Osteocyte (in vitro differentiated cells): Measurements from ENCODE around the gene CEP83. TPM values are rescaled to one million over a fixed set of nuclear protein-coding genes. Genes with fewer than 3 reads are reported as not detected.

Experiments used
- DNase-seq: peaks from one replicate; pipeline ENCODE4 v3.0.0; 2021; ENCODE audit warnings: mixed read lengths; ENCODE audit not compliant: unreplicated experiment; ENCODE audit errors: extremely low spot score
- H3K27ac Mint-ChIP-seq: one replicate; pipeline ENCODE4 v1.8.0; 2021; ENCODE audit warnings: mild to moderate bottlenecking, mixed read lengths; ENCODE audit not compliant: unreplicated experiment
- H3K27me3 Mint-ChIP-seq: one replicate; pipeline ENCODE4 v1.8.0; 2021; ENCODE audit warnings: mixed read lengths; ENCODE audit not compliant: unreplicated experiment
- H3K36me3 Mint-ChIP-seq: one replicate; pipeline ENCODE4 v1.8.0; 2021; ENCODE audit warnings: mixed read lengths; ENCODE audit not compliant: unreplicated experiment
- H3K4me1 Mint-ChIP-seq: one replicate; pipeline ENCODE4 v1.8.0; 2021; ENCODE audit warnings: mixed read lengths; ENCODE audit not compliant: unreplicated experiment
- H3K4me3 Mint-ChIP-seq: one replicate; pipeline ENCODE4 v1.8.0; 2021; ENCODE audit warnings: mild to moderate bottlenecking, moderate library complexity, mixed read lengths; ENCODE audit not compliant: unreplicated experiment
- H3K9me3 Mint-ChIP-seq: one replicate; pipeline ENCODE4 v1.8.0; 2021; ENCODE audit warnings: mixed read lengths; ENCODE audit not compliant: unreplicated experiment
- total RNA-seq: library from RNA; stranded (reverse); gene quantifications from 2 replicates; pipeline ENCODE4 v1.2.1, GENCODE V29; 2021
- TF ChIP-seq, protein P1 (sequence below): fragments of 200-600 bp; sonication (generic); IDR thresholded peaks from 2 replicates; pipeline ENCODE4 v1.5.0; 2021; ENCODE audit warnings: antibody characterized with exemption, mild to moderate bottlenecking, moderate library complexity

CEP83 gene
- total RNA-seq, 1 donor from 2014 or later, result 13.1 TPM

DNA sequence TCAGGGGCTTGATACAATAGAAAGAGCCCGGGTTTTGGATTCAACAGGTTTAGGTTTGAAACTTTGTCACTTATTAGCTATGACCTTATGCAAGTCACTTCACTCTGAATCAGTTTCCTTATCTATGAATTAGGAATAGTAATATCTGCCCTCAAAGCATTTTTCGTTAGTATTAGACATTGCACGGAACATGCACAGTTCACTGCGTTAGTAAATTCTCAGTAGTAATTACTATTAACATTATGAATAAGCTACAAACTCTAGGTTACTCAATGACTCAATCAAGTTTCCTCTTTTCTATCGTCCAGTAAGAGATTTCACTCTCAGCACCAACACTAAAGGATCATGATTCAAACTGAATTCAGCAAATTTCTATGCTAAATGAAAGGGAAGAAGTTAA lies 150.3 kb downstream of the CEP83 start:
- DNase-seq, result no peak
- Mint-ChIP-seq H3K4me1 (no peaks in the 10 kb centered on the region), H3K9me3 (no peaks in the 10 kb centered on the region), H3K4me3 (no peak overlapping the region), H3K27ac (no peak overlapping the region), H3K36me3 (peaks cover 13% of the 10 kb centered on the region), H3K27me3 (no peaks in the 10 kb centered on the region)
- TF ChIP-seq, protein P1, sequence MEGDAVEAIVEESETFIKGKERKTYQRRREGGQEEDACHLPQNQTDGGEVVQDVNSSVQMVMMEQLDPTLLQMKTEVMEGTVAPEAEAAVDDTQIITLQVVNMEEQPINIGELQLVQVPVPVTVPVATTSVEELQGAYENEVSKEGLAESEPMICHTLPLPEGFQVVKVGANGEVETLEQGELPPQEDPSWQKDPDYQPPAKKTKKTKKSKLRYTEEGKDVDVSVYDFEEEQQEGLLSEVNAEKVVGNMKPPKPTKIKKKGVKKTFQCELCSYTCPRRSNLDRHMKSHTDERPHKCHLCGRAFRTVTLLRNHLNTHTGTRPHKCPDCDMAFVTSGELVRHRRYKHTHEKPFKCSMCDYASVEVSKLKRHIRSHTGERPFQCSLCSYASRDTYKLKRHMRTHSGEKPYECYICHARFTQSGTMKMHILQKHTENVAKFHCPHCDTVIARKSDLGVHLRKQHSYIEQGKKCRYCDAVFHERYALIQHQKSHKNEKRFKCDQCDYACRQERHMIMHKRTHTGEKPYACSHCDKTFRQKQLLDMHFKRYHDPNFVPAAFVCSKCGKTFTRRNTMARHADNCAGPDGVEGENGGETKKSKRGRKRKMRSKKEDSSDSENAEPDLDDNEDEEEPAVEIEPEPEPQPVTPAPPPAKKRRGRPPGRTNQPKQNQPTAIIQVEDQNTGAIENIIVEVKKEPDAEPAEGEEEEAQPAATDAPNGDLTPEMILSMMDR, result no peak

DNA sequence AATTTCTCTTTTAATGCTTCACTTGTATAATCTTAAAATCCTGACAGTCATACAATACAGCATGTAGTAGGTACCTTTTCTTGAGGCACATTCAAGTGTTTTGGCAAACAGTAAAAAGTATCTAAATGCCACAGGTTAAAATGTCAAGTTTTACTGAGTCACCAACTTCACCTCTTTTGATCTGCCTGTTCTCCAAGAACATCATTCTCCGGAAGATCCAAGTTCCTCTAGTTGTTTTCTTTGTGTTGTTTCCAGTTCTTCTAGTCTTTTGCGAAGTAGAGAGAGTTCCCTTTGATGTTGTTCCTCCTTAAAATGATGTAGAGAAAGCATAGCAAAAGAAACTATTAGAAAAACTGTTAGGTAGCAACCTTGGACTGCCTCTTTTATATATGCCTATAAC lies 151.1 kb downstream of the CEP83 start:
- TF ChIP-seq, protein P1, result no peak
- DNase-seq, result no peak
- Mint-ChIP-seq H3K4me1 (no peaks in the 10 kb centered on the region), H3K9me3 (no peaks in the 10 kb centered on the region), H3K4me3 (no peak overlapping the region), H3K36me3 (peaks cover 13% of the 10 kb centered on the region), H3K27me3 (no peaks in the 10 kb centered on the region), H3K27ac (no peak overlapping the region)

GRCh38 chr12:94305130-94305957 lies 154.3 kb downstream of the CEP83 start:
- H3K4me1 Mint-ChIP-seq, result no peaks in the 10 kb centered on the region
- peaks cover 10% of the 10 kb centered on the region for H3K36me3 Mint-ChIP-seq
- no peak overlapping the region for H3K27ac Mint-ChIP-seq
- H3K9me3 Mint-ChIP-seq, result no peaks in the 10 kb centered on the region
- no peaks in the 10 kb centered on the region for H3K27me3 Mint-ChIP-seq
- no peak for DNase-seq
- H3K4me3 Mint-ChIP-seq, result no peak overlapping the region
- TF ChIP-seq, protein P1, result no peak

- TF ChIP-seq, protein P1, result no peak
- peaks cover 12% of the 10 kb centered on the region for H3K36me3 Mint-ChIP-seq
- H3K27ac Mint-ChIP-seq, result no peak overlapping the region
- no peak for DNase-seq
- H3K9me3 Mint-ChIP-seq, result no peaks in the 10 kb centered on the region
- no peak overlapping the region for H3K4me3 Mint-ChIP-seq
- H3K4me1 Mint-ChIP-seq, result no peaks in the 10 kb centered on the region
- no peaks in the 10 kb centered on the region for H3K27me3 Mint-ChIP-seq
Observed at GRCh38 chr12:94304566-94305061, 155.1 kb downstream of the CEP83 start.

GRCh38 chr12:94304012-94304411 lies 155.7 kb downstream of the CEP83 start:
- Mint-ChIP-seq H3K36me3 (peaks cover 9% of the 10 kb centered on the region), H3K27me3 (no peaks in the 10 kb centered on the region), H3K9me3 (no peaks in the 10 kb centered on the region)

More at GRCh38 chr12:94304012-94304411, 155.7 kb downstream of the CEP83 start:
- no peak overlapping the region for H3K27ac Mint-ChIP-seq
- DNase-seq, result no peak
- TF ChIP-seq, protein P1, result no peak
- H3K4me1 Mint-ChIP-seq, result no peaks in the 10 kb centered on the region
- no peak overlapping the region for H3K4me3 Mint-ChIP-seq
